Endothelial cell of umbilical vein (primary cell): Measurements from ENCODE around the gene SLC44A5.

ENCODE experiments used
- EZH2 ChIP-seq: IDR thresholded peaks from 2 replicates; pipeline ENCODE4 v1.6.1; 2012; ENCODE audit warnings: borderline replicate concordance, low read depth, mild to moderate bottlenecking, moderate library complexity, low read length, inconsistent platforms; ENCODE audit not compliant: severe bottlenecking
- FOS ChIP-seq: IDR thresholded peaks from 2 replicates; pipeline ENCODE4 v1.6.1; 2011; ENCODE audit warnings: mild to moderate bottlenecking, low read length, moderate library complexity, borderline replicate concordance; ENCODE audit not compliant: insufficient read depth
- POLR2A ChIP-seq: IDR thresholded peaks from 2 replicates; pipeline ENCODE4 v1.6.1; 2012; ENCODE audit warnings: low read depth, mild to moderate bottlenecking, control low read depth, low read length
- POLR2AphosphoS5 ChIP-seq: IDR thresholded peaks from 2 replicates; pipeline ENCODE4 v1.6.1; 2012; ENCODE audit warnings: low read depth, mild to moderate bottlenecking, control low read depth, low read length, moderate library complexity; ENCODE audit not compliant: insufficient read depth
- TF ChIP-seq, protein P1 (sequence below), 2 donors: IDR thresholded peaks; 1 replicate in 1 of 2; 2 replicates in 1 of 2; pipeline ENCODE4 v1.5.1; 2011; ENCODE audit warnings: low read length in 2 of 2, mild to moderate bottlenecking in 2 of 2, moderate library complexity in 2 of 2, control low read depth in 1 of 2, inconsistent platforms in 1 of 2, low read depth in 1 of 2; ENCODE audit not compliant: insufficient read depth in 1 of 2; ENCODE audit errors: extremely low read depth in 1 of 2
- TF ChIP-seq, protein P2 (sequence below): IDR thresholded peaks from 2 replicates; pipeline ENCODE4 v1.6.1; 2011; ENCODE audit not compliant: insufficient read depth, insufficient read length

DNA sequence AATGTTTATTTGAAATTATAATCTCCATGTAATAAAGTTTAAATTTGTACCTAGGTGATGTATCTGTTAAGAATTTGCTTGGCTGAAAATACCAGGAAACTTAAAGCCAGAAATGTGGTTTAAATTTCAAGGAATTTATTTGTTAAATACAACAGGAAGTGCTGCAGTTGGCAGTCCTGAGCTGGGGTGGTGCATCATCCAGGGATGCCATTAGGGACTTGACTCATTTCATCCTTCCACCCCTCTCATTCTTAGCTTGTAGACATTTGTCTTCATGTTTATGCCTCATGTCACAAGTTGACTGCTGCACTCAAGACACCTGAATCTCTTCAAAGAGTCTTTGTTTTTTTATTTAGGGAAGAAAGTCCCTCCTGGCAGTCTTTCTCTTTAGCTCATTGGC is 300.8 kb downstream of the SLC44A5 start:
- TF ChIP-seq, protein P1, sequence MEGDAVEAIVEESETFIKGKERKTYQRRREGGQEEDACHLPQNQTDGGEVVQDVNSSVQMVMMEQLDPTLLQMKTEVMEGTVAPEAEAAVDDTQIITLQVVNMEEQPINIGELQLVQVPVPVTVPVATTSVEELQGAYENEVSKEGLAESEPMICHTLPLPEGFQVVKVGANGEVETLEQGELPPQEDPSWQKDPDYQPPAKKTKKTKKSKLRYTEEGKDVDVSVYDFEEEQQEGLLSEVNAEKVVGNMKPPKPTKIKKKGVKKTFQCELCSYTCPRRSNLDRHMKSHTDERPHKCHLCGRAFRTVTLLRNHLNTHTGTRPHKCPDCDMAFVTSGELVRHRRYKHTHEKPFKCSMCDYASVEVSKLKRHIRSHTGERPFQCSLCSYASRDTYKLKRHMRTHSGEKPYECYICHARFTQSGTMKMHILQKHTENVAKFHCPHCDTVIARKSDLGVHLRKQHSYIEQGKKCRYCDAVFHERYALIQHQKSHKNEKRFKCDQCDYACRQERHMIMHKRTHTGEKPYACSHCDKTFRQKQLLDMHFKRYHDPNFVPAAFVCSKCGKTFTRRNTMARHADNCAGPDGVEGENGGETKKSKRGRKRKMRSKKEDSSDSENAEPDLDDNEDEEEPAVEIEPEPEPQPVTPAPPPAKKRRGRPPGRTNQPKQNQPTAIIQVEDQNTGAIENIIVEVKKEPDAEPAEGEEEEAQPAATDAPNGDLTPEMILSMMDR (IDR thresholded peaks at IDR 0.05; ENCODE audit: extremely low read depth in 1 of 2, insufficient read depth in 1 of 2, low read depth in 1 of 2, low read length in 2 of 2) = no peak
- no peak for TF ChIP-seq POLR2A
- TF ChIP-seq EZH2 = no peak
- TF ChIP-seq POLR2AphosphoS5 = no peak
- TF ChIP-seq, protein P2, sequence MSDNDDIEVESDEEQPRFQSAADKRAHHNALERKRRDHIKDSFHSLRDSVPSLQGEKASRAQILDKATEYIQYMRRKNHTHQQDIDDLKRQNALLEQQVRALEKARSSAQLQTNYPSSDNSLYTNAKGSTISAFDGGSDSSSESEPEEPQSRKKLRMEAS = no peak
- TF ChIP-seq FOS = peak; percentile 64
